OCI-LY3 (cell line): Measurements from ENCODE around the gene KIF15.

Source experiments
- H2AFZ ChIP-seq: fragments of 200-600, 300-600 bp; shearing (Covaris generic); 2 replicates; pipeline ENCODE4 v1.6.0; 2014; ENCODE audit warnings: antibody characterized with exemption, low read depth, low read length
- H3K27ac ChIP-seq: fragments of 200-600, 300-600 bp; sonication (generic); 2 replicates; pipeline ENCODE4 v1.5.1; 2014; ENCODE audit warnings: mild to moderate bottlenecking, low read length, moderate library complexity, mixed read lengths
- H3K27me3 ChIP-seq: fragments of 200-600, 300-600 bp; sonication (generic); 2 replicates; pipeline ENCODE4 v1.6.1; 2014; ENCODE audit warnings: low read depth, low read length, mixed read lengths
- H3K36me3 ChIP-seq: fragments of 200-600, 300-600 bp; sonication (generic); replicated peaks from 2 replicates; pipeline ENCODE3; 2014; ENCODE audit warnings: low read depth, low read length, mixed read lengths
- H3K4me1 ChIP-seq: fragments of 300-600, 200-600 bp; sonication (generic); 2 replicates; pipeline ENCODE4 v1.6.1; 2014; ENCODE audit warnings: low read length, mixed read lengths
- H3K4me2 ChIP-seq: fragments of 200-600, 300-600 bp; sonication (generic); 2 replicates; pipeline ENCODE4 v1.6.1; 2014; ENCODE audit warnings: low read length, mixed read lengths
- H3K4me3 ChIP-seq: fragments of 300-600, 200-600 bp; sonication (generic); 2 replicates; pipeline ENCODE4 v1.5.1; 2014; ENCODE audit warnings: antibody characterized with exemption, mild to moderate bottlenecking, low read length, moderate library complexity
- H3K79me2 ChIP-seq: fragments of 300-600, 200-600 bp; shearing (Covaris generic); 2 replicates; pipeline ENCODE4 v1.6.1; 2014; ENCODE audit warnings: mild to moderate bottlenecking, low read length, mixed read lengths
- H3K9ac ChIP-seq: fragments of 300-600, 200-600 bp; shearing (Covaris generic); 2 replicates; pipeline ENCODE4 v1.6.0; 2014; ENCODE audit warnings: mild to moderate bottlenecking, low read length, moderate library complexity
- H3K9me3 ChIP-seq: fragments of 200-600, 300-600 bp; shearing (Covaris generic); 2 replicates; pipeline ENCODE4 v1.6.1; 2014; ENCODE audit warnings: low read length, mixed read lengths; ENCODE audit not compliant: insufficient read depth
- H4K20me1 ChIP-seq: fragments of 200-600, 300-600 bp; sonication (generic); 2 replicates; pipeline ENCODE4 v1.6.1; 2016; ENCODE audit warnings: low read length, mixed read lengths; ENCODE audit not compliant: insufficient read depth
- CTCF ChIP-seq: fragments of 200-600, 300-600 bp; sonication (generic); IDR thresholded peaks from 2 replicates; pipeline ENCODE4 v1.5.1; 2014; ENCODE audit warnings: antibody characterized with exemption, low read length, low read depth
- EZH2phosphoT487 ChIP-seq: fragments of 200-600 bp; shearing (Covaris generic); IDR thresholded peaks from 2 replicates; pipeline ENCODE4 v1.6.1; 2018; ENCODE audit warnings: antibody characterized with exemption, mixed run types, low read depth

Gene KIF15

GRCh38 chr3:44782891-44783290 lies 21.3 kb downstream of the KIF15 start:
- Histone ChIP-seq H3K4me1 (no peaks in the 10 kb centered on the region), H3K36me3 (peaks cover 46% of the 10 kb centered on the region), H2AFZ (no peak overlapping the region), H3K79me2 (no peaks in the 10 kb centered on the region), H3K4me2 (no peak overlapping the region), H3K9ac (no peak overlapping the region), H3K9me3 (no peaks in the 10 kb centered on the region), H3K4me3 (no peak overlapping the region), H3K27me3 (no peaks in the 10 kb centered on the region), H3K27ac (no peak overlapping the region), H4K20me1 (no peaks in the 10 kb centered on the region)
- TF ChIP-seq CTCF (no peak), EZH2phosphoT487 (no peak)

DNA sequence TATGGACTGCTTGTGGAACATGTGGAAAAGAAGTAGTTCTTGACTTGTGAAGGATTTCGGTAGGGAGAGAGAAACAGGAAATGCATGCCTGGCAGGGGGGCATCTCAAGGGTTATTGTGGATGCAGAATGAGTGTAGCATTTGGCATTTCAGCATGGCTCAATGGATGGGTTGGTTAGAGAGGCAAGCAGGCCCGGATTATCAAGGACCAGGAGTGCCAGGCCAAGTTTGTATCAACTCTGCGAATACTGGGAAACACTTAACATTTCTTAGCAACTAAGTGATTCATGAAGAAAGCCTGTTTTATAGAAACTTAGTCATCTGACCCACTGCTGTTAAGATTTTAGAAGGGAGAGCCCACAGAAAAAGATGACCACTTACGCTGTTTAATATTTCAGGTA lies 33.6 kb downstream of the KIF15 start:
- H3K4me2 ChIP-seq: no peak overlapping the region
- H3K27ac ChIP-seq: no peak overlapping the region
- no peak for TF ChIP-seq EZH2phosphoT487
- TF ChIP-seq CTCF: no peak
- H3K4me1 ChIP-seq: no peaks in the 10 kb centered on the region
- no peaks in the 10 kb centered on the region for H3K79me2 ChIP-seq
- no peaks in the 10 kb centered on the region for H3K9me3 ChIP-seq
- no peak overlapping the region for H2AFZ ChIP-seq
- H4K20me1 ChIP-seq: no peaks in the 10 kb centered on the region
- H3K9ac ChIP-seq: no peak overlapping the region
- H3K36me3 ChIP-seq: peaks cover 51% of the 10 kb centered on the region
- H3K4me3 ChIP-seq: no peak overlapping the region
- no peaks in the 10 kb centered on the region for H3K27me3 ChIP-seq

- H3K9ac ChIP-seq: no peak overlapping the region
- H3K4me2 ChIP-seq: no peak overlapping the region
- H3K27ac ChIP-seq: no peak overlapping the region
- H3K79me2 ChIP-seq: no peaks in the 10 kb centered on the region
- no peaks in the 10 kb centered on the region for H3K4me1 ChIP-seq
- no peaks in the 10 kb centered on the region for H3K27me3 ChIP-seq
- no peaks in the 10 kb centered on the region for H4K20me1 ChIP-seq
- H3K9me3 ChIP-seq: no peaks in the 10 kb centered on the region
- no peak overlapping the region for H2AFZ ChIP-seq
- peaks cover 49% of the 10 kb centered on the region for H3K36me3 ChIP-seq
- TF ChIP-seq CTCF (no peak), EZH2phosphoT487 (no peak)
- H3K4me3 ChIP-seq: no peak overlapping the region
Observed at GRCh38 chr3:44802011-44802410, 40.4 kb downstream of the KIF15 start.

- Histone ChIP-seq H3K36me3 (peaks cover 47% of the 10 kb centered on the region), H3K4me1 (no peaks in the 10 kb centered on the region), H3K27ac (no peak overlapping the region), H3K4me2 (no peak overlapping the region), H3K79me2 (no peaks in the 10 kb centered on the region), H3K9me3 (no peaks in the 10 kb centered on the region), H3K27me3 (no peaks in the 10 kb centered on the region), H4K20me1 (no peaks in the 10 kb centered on the region), H2AFZ (no peak overlapping the region), H3K4me3 (no peak overlapping the region), H3K9ac (no peak overlapping the region)
- TF ChIP-seq EZH2phosphoT487: no peak
- TF ChIP-seq CTCF: no peak
Observed at GRCh38 chr3:44803298-44803697, 41.7 kb downstream of the KIF15 start.
